Dendritic cell treated with granulocyte-macrophage colony-stimulating factor and Interleukin-4, amounts not matched to agents 40 ng/mL and 50 ng/mL, for 4 days (primary cell): ENCODE results near the gene ZNF287.

ENCODE experiments used
- H3K27ac Mint-ChIP-seq: one replicate; pipeline ENCODE4 v1.8.0; 2022; ENCODE audit warnings: mild to moderate bottlenecking, mixed read lengths
- H3K27me3 Mint-ChIP-seq: one replicate; pipeline ENCODE4 v1.8.0; 2022; ENCODE audit warnings: mild to moderate bottlenecking, mixed read lengths
- H3K36me3 Mint-ChIP-seq: one replicate; pipeline ENCODE4 v1.8.0; 2022; ENCODE audit warnings: low read depth, mixed read lengths
- H3K4me1 Mint-ChIP-seq: one replicate; pipeline ENCODE4 v1.8.0; 2022; ENCODE audit warnings: low read depth, mixed read lengths
- H3K4me3 Mint-ChIP-seq: one replicate; pipeline ENCODE4 v1.8.0; 2022; ENCODE audit warnings: mild to moderate bottlenecking, moderate library complexity, mixed read lengths
- H3K9me3 Mint-ChIP-seq: one replicate; pipeline ENCODE4 v1.8.0; 2022; ENCODE audit warnings: mixed read lengths
- intact Hi-C: fragments of 100-400 bp; cut with micrococcal nuclease; formaldehyde crosslinking; loops from one replicate; pipeline ENCODE4 v1.15.0; 2022

ZNF287 gene

DNA sequence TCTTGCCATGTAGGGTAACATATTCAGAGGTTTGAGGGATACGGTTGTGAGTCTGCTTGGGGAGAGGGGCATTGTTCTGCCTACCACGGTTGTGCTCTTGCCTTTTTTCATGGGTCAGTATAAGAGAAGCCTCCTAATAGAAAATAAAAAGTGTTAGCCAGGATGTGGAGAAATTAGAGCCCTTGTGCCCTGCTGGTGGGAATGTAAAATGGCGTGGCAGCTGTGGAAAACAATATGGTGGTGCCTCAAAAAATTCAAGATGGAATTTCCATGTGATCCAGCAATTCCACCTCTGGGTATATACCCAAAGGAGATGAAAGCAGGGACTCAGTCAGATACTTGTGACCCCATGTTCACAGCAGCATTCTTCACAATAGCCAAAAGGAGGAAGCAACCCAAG, 62.8 kb downstream of the ZNF287 start:
- no peaks in the 10 kb centered on the region for H3K36me3 Mint-ChIP-seq
- intact Hi-C loops: no loop called here
- H3K27me3 Mint-ChIP-seq: peaks cover under 1% of the 10 kb centered on the region
- peaks cover 23% of the 10 kb centered on the region for H3K4me1 Mint-ChIP-seq
- no peaks in the 10 kb centered on the region for H3K9me3 Mint-ChIP-seq
- H3K27ac Mint-ChIP-seq: no peak overlapping the region
- H3K4me3 Mint-ChIP-seq: no peak overlapping the region

DNA sequence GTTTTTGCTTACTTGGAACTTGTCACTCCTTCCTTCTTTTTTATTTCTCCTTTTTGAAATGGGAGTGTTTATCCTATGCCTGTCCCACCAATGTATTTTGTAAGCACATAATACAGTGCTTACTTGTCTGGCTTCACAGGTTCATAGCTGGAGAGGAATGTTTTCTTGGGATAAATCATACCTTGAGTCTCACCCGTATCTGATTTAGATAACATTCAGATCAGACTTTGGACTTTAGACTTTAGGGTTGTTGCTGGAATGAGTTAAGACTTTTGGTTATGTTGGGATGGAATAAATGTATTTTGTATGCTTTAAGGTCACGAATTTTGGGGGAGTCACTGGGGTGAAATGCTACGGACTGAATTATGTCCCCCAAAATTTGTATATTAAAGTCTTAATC, 64.0 kb downstream of the ZNF287 start:
- Mint-ChIP-seq H3K9me3 (no peaks in the 10 kb centered on the region), H3K4me3 (no peak overlapping the region), H3K27ac (no peak overlapping the region), H3K36me3 (no peaks in the 10 kb centered on the region), H3K4me1 (peaks cover 14% of the 10 kb centered on the region), H3K27me3 (peaks cover 3% of the 10 kb centered on the region)
- intact Hi-C loops: no loop called here
